Esophagus (tissue), 2 donors: ENCODE results near the gene OPCML. TPM values are rescaled to one million over a fixed set of nuclear protein-coding genes. Genes with fewer than 3 reads are reported as not detected.

ENCODE experiments used
- H3K27ac ChIP-seq, 2 donors: one replicate each; pipeline ENCODE4 v1.5.1; 2013; ENCODE audit warnings: low read depth in 2 of 2, mild to moderate bottlenecking in 2 of 2, inconsistent platforms in 1 of 2, low read length in 1 of 2, moderate library complexity in 1 of 2
- H3K27me3 ChIP-seq, 2 donors: one replicate each; pipeline ENCODE4 v1.6.1; 2013; ENCODE audit warnings: low read length in 2 of 2, control low read depth in 1 of 2, mild to moderate bottlenecking in 1 of 2; ENCODE audit not compliant: insufficient read depth in 2 of 2, control insufficient read depth in 1 of 2
- H3K36me3 ChIP-seq, 2 donors: one replicate each; pipeline ENCODE4 v1.6.1; 2013; ENCODE audit warnings: low read length in 1 of 2; ENCODE audit not compliant: control insufficient read depth in 2 of 2, insufficient read depth in 2 of 2
- H3K4me1 ChIP-seq, 2 donors: one replicate each; pipeline ENCODE4 v1.6.1; 2013; ENCODE audit warnings: low read length in 1 of 2; ENCODE audit not compliant: control insufficient read depth in 2 of 2, insufficient read depth in 2 of 2
- H3K4me3 ChIP-seq, 2 donors: one replicate each; pipeline ENCODE4 v1.5.1; 2013; ENCODE audit warnings: low read length in 2 of 2, mild to moderate bottlenecking in 2 of 2, low read depth in 1 of 2, moderate library complexity in 1 of 2
- H3K9me3 ChIP-seq, 2 donors: one replicate each; pipeline ENCODE4 v1.6.1; 2013; ENCODE audit warnings: mild to moderate bottlenecking in 2 of 2, low read depth in 1 of 2, low read length in 1 of 2, moderate library complexity in 1 of 2; ENCODE audit not compliant: control insufficient read depth in 2 of 2, insufficient read depth in 1 of 2
- WGBS, 2 donors: extraction: QIAGEN DNeasy Blood & Tissue Kit; methylation state at CpG; one replicate each; pipeline ENCODE4 v1.1.7; 2013; 5-methylcytosine and 5-hydroxymethylcytosine counted together
- polyA plus RNA-seq, 2 donors: library from polyadenylated mRNA; stranded (reverse); fragments of 200-250 nt; gene quantifications; one replicate each; pipeline ENCODE4 v1.2.3, GENCODE V29; 2013
- donor health status: healthy with polysubstance abuse.
- donor health status: Bipolar disorder and iron deficiency.

OPCML gene
- polyA plus RNA-seq, 2 donors: 0.04 to 0.05 TPM

DNA sequence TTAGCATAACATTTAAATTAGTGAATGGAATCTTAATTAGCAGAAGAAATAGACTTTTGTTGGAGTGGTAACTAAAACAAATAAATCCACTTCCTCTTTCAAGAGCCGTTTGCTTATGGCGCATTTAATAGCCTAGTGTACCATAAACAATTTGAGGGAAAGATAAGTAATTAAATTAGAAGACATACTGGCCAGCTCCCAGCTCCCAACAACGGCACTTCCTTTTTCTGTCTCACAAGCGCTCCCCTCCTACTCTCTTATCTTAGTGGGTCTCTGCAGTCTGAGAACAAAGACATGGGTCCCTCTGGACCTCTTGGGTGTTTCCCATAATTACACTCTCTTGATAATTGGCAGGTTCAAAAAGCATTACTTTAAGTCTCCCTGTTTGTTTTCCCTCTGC lies 146.0 kb downstream of the OPCML start:
- no peak overlapping the region for H3K27ac ChIP-seq
- 28 to 51% methylated on average over 4 of the region's 4 CpGs for WGBS, 2 donors
- no peaks in the 10 kb centered on the region for H3K9me3 ChIP-seq
- no peaks in the 10 kb centered on the region for H3K4me1 ChIP-seq
- no peak overlapping the region for H3K4me3 ChIP-seq
- H3K27me3 ChIP-seq: no peaks in the 10 kb centered on the region
- no peaks in the 10 kb centered on the region for H3K36me3 ChIP-seq

DNA sequence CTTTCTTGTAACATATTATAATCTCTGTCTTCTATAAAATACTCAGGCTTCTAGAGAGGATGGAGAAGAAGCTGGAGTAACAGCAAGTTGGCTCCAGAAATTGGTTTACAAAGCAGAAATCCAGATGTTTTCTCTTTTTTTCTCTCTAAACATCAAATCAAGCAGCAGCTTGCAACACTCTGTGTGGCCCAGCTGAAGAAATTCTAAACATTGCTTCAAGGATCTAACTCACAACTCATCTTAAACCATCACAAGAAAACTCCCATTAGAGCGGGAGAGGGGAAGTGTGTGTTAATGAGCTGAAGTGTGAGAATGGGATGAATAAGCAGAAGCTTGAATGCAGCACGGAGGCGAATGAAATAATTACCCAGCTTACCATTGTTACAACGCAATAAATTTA lies 146.5 kb downstream of the OPCML start:
- peaks cover 0 to 2% of the 10 kb centered on the region in 2 donors for H3K4me1 ChIP-seq
- no peaks in the 10 kb centered on the region for H3K36me3 ChIP-seq
- WGBS, 2 donors: 55 to 69% methylated on average over 4 of the region's 4 CpGs
- no peak overlapping the region for H3K4me3 ChIP-seq
- no peak overlapping the region for H3K27ac ChIP-seq
- no peaks in the 10 kb centered on the region for H3K9me3 ChIP-seq
- H3K27me3 ChIP-seq: no peaks in the 10 kb centered on the region

DNA sequence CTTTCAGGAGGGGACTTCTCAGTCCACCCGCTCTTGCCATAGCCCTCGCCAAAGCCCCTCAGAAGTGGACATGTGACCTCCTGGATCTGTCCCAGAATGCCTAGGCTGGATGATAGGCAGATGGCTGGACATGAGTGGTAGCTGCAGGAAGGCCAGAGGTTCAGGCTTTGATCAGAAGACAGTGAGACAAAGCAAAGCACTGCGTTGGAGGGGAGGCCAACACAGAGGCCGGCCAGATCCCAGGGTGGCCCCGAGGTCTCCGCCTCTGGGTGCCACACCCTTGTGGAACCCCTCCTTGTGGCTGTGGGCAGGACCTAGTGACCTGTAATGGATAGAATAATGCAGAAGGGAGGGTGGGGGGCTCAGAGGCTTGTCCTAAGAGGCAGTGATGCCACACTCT lies 147.6 kb downstream of the OPCML start:
- H3K4me3 ChIP-seq: no peak overlapping the region
- H3K27ac ChIP-seq: no peak overlapping the region
- H3K36me3 ChIP-seq: no peaks in the 10 kb centered on the region
- H3K9me3 ChIP-seq: no peaks in the 10 kb centered on the region
- H3K27me3 ChIP-seq: no peaks in the 10 kb centered on the region
- 77 to 80% methylated on average over 6 of the region's 6 CpGs for WGBS, 2 donors
- peaks cover 0 to 3% of the 10 kb centered on the region in 2 donors for H3K4me1 ChIP-seq

DNA sequence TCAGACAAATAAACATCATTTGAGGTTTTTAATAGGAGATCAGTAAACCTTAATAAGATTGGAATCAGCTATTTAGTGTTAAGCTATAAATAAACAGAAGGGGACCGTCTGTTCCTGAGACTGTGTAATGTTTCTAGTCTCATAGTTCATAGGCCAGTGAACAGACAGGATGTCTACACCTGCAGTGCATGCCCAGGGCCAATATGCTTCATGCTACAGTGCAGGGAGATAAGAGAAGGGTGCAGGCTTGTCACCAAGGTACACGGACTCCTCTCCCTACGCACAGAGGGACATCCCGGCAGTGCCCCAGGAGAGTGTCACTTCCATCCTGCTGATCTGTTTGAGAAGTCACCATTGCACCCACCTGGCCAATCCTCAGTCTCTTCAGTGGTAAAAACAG lies 148.6 kb downstream of the OPCML start:
- WGBS, 2 donors: 75 to 79% methylated on average over 4 of the region's 4 CpGs
- Histone ChIP-seq H3K27ac (no peak overlapping the region), H3K36me3 (no peaks in the 10 kb centered on the region), H3K4me3 (no peak overlapping the region), H3K27me3 (no peaks in the 10 kb centered on the region), H3K9me3 (no peaks in the 10 kb centered on the region), H3K4me1 (peaks cover 0 to 3% of the 10 kb centered on the region in 2 donors)

DNA sequence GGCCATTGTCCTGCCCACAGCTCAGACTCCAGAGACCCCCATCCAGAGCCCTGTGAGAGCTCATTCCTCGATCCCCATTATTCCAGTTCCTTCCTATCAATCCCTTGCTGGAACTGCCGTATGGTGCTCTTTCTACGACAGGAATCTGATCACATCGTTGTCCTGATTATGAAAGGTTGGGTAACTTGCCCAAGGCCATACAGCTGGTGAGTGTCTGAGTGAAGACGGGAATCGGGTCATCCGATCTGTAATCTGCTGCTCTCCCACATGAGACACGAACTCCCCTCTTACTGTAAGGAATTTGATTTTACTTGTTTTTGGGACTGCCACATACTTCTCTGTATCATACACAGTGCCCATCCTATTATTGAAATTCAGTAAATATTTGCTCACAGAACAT lies 149.1 kb downstream of the OPCML start:
- Histone ChIP-seq H3K27me3 (no peaks in the 10 kb centered on the region), H3K4me1 (peaks cover 0 to 3% of the 10 kb centered on the region in 2 donors), H3K4me3 (no peak overlapping the region), H3K36me3 (no peaks in the 10 kb centered on the region), H3K9me3 (no peaks in the 10 kb centered on the region), H3K27ac (no peak overlapping the region)
- 48 to 65% methylated on average over 8 of the region's 8 CpGs for WGBS, 2 donors

DNA sequence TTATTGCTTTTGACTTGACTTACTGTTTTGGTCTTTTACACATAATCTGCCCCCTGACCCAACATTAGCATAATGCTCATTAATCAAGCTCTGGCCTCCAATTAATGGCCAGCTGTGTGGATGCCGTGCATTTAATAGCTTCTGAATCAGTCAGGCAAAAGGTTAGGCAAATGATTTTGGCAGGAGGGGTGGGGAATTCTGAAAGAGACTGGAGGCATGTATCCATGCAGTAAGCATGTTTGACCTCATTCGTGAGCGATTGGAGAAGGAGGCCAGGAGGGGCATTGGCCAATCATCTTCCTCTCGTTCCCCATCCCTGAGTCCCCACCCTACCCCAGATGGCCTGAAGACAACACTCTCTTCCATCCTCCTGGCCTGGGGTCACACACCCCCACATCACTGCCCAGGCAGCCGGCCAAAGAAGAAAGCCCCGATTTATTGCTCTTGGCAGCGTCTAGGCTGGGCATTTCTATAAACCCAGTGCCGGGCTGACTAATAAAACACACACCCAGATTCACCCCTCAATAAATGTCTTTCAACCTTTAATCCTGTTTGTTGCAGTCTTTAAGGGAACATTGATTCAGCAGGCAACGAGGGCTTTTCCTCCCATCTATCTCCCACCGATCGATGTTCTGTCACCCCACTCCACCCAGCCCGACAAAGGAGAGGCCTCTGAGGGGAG lies 150.0 kb downstream of the OPCML start:
- H3K4me1 ChIP-seq: peaks cover 0 to 3% of the 10 kb centered on the region in 2 donors
- H3K4me3 ChIP-seq: no peak overlapping the region
- no peak overlapping the region for H3K27ac ChIP-seq
- H3K36me3 ChIP-seq: no peaks in the 10 kb centered on the region
- WGBS, 2 donors: 27 to 42% methylated on average over 12 of the region's 12 CpGs
- no peaks in the 10 kb centered on the region for H3K9me3 ChIP-seq
- H3K27me3 ChIP-seq: no peaks in the 10 kb centered on the region

DNA sequence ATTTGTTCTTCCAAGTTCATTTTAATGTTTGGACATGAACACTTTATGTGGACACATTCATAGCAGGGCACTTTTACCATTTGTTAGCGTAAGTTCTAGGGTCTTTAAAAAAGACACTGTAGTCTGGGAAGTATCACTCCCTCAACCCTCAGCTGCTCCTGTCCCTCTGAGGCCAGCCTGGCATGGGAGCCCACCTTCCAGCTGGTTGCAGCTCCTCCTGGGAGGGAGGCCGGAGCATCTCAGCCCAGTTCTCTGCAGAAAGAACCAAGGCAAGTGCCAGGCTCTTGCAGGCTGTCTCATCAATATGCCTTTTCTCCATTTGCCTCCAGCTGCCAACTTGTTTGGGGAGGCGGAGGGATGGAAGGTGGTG lies 150.6 kb downstream of the OPCML start:
- Histone ChIP-seq H3K27me3 (no peaks in the 10 kb centered on the region), H3K27ac (no peak overlapping the region), H3K4me3 (no peak overlapping the region), H3K36me3 (no peaks in the 10 kb centered on the region), H3K4me1 (peaks cover 0 to 3% of the 10 kb centered on the region in 2 donors), H3K9me3 (no peaks in the 10 kb centered on the region)
- 54 to 80% methylated on average over 3 of the region's 3 CpGs for WGBS, 2 donors

DNA sequence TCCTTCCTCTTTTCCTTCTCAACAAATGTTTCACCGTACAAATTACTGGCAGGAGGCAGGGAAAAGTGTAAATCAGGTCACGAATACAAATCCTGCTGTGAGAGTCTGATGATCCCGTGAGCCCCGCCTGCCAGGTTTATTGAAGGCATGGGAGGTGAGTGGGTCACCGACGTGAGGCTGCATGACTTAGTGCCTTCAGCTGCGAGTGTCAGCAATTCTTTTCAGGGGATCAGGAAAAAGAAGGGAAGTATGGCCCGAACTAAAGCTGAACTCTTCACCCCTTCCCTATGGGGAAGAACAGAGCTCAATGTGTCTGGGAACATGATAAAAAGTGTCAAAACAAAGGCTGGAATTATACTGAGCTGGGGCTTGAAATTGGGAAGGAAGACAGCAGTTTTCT lies 166.2 kb downstream of the OPCML start:
- H3K27ac ChIP-seq: no peak overlapping the region
- no peaks in the 10 kb centered on the region for H3K4me1 ChIP-seq
- 27 to 37% methylated on average over 8 of the region's 8 CpGs for WGBS, 2 donors
- no peaks in the 10 kb centered on the region for H3K9me3 ChIP-seq
- no peaks in the 10 kb centered on the region for H3K36me3 ChIP-seq
- no peak overlapping the region for H3K4me3 ChIP-seq
- H3K27me3 ChIP-seq: no peaks in the 10 kb centered on the region

DNA sequence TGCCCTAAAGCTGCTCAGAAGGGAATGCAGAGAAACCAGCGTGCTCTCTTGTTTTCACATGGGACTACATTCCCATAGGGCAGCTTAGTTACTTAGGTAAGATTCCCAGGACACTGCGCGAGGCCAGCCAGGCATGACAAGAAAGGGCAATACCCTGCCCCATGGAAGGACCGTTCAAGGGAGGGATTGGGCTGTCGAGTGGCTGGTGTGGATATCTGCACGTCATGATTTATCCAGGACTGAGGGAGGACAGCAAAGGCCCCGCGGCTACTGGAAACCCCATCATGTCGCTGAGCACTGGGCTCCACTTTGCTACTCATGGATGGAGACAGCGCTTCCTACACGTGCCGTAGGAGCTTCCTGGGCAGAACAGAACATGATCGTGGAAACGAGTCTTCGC lies 169.4 kb downstream of the OPCML start:
- Histone ChIP-seq H3K9me3 (no peaks in the 10 kb centered on the region), H3K4me3 (no peak overlapping the region), H3K36me3 (no peaks in the 10 kb centered on the region), H3K27ac (no peak overlapping the region), H3K4me1 (no peaks in the 10 kb centered on the region), H3K27me3 (no peaks in the 10 kb centered on the region)
- 93 to 96% methylated on average over 15 of the region's 15 CpGs for WGBS, 2 donors

DNA sequence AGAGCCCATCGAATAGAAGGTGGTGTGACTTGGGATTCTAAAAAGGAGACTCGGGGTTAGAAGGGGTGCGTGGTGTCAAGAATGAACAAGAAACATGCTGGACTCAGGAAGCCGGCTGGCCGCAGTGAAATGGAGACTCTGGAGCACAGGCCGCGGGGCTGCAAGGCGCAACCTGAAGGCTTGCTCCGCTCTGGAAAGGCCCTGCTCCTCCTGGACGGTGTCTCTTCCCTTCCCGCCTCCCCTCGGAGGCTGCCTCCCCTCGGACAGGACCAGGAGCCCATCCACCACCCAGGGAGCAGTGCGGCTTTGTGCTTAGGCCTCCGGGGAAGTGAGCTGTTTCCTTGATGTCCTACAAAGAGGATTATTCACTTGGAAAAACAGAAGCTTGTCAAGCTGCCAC lies 170.1 kb downstream of the OPCML start:
- Histone ChIP-seq H3K27ac (no peak overlapping the region), H3K4me1 (no peaks in the 10 kb centered on the region), H3K36me3 (no peaks in the 10 kb centered on the region), H3K27me3 (no peaks in the 10 kb centered on the region), H3K4me3 (no peak overlapping the region), H3K9me3 (no peaks in the 10 kb centered on the region)
- WGBS, 2 donors: 92 to 93% methylated on average over 15 of the region's 15 CpGs
